K562 treated with DMSO at 1 percent for 4 hours (cell line): ENCODE measurements around the gene ISL2. TPM values are rescaled to one million over a fixed set of nuclear protein-coding genes. Genes with fewer than 3 reads are reported as not detected.

Source experiments
- total RNA-seq: library from RNA; unstranded; fragments of 300-600 nt; gene quantifications from 2 replicates; pipeline ENCODE4 v1.2.3, GENCODE V29; 2022; ENCODE audit not compliant: insufficient read depth

Gene ISL2
- 17.8 and 22.1 TPM in 2 replicates for total RNA-seq

DNA sequence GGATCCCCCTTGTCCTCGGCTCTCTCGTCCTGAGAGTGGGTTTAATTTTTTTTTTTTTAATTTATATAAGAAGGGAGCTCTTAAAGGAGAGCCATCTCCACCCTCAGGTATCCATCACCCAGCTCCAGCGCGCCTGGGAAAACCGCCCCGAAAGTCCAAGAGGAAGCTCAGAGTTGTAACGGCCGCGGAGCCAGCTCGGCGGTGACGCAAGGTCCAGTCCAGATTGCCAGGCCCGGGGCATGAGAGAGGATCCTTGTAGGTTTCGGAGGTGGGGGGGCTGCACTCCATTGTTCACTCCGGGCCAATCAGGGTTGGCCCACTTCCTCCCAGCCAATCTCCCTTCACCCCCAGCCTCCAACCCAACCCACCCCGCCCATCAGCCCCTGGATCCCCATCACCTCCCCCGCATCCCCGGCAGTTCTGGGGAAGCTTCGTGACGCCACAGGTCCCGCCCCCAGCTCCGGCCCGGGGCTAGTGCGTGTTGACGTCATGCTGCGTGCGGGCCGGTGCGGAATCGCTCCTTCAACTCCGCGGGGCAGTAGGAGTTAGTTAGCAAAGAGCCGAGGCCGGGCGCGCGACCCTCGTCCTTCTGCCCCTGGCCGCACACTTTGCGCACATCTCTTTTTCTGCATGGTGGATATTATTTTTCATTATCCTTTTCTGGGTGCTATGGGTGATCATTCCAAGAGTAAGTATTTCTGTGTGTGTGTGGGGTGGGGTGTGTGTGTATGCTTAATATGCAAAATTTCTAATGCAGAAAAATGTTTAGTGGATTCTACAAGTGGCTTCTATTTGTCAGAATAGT, at the start of gene ISL2:
Gene ISL2 (plus strand): TSS at position 520 of the 805 bp plus-strand sequence. CDS start 111 bp downstream, at position 631.

DNA sequence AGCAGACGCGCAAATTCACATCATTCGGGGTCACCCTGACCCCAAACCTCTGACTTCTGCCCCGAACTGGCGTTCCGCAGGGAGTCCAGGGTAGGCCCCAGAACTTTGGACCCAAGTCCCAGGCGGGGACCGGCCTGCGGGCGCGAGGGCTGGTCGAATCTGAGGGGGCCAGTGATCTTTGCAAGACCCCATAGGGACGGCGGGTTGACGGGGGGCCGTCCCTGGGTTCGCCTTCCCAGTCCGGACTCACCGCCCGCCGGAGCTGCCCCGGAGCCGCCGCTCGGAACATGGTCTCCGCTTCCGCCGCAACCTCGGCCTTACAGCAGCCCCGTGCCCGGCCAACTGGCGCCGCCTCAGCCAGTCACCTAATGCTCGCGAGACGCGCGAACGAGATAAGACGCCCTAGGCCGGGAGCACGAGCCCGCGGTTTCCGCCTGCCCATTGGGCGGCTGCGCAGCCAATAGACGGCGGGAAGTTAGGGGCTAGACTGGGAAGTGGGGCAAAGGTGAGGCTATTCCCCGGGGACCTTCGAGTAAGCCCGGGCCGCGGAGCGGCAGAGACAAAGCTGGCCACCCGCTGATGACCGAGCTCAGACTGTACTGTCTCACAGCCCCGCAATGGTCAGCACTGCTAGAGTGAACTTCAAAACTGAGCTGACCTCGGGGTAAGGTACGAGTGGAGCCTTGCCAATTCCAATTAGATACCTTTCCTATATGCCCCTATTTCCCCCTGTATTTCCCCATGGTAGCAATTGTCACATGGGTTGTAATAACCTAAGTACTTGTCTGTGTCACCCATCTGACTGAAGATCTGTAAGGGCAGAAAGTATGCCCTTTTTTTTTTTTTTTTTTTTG, 25.2 kb upstream of the ISL2 start, which contains the start of gene ETFA:
Gene ETFA (minus strand): TSS at position 370 of the 854 bp plus-strand sequence. CDS start 81 bp downstream, at position 289.

Other genes starting within 250 kb of the ISL2 start
- gene ETFA, start 25.3 kb upstream of the ISL2 start, total RNA-seq: 161 and 192 TPM in 2 replicates